ENCODE results near the gene OR2T35.

The OR2T35 gene

GRCh38 chr1:248625166-248625565, 19.9 kb downstream of the OR2T35 start:
- no peak for DNase-seq

- peak; percentile 34 for DNase-seq
Observed at GRCh38 chr1:248622570-248623001, 22.5 kb downstream of the OR2T35 start.

GRCh38 chr1:248621770-248622169, 23.3 kb downstream of the OR2T35 start:
- no peak for DNase-seq

GRCh38 chr1:248618878-248619277, 26.2 kb downstream of the OR2T35 start:
- DNase-seq, result peak; percentile 29

GRCh38 chr1:248618119-248618518, 27.0 kb downstream of the OR2T35 start:
- no peak for DNase-seq

GRCh38 chr1:248613742-248614141, 31.3 kb downstream of the OR2T35 start:
- no peak for DNase-seq

- no peak for DNase-seq
Observed at GRCh38 chr1:248611883-248612414, 33.1 kb downstream of the OR2T35 start.

- no peak for DNase-seq
Observed at GRCh38 chr1:248610301-248610700, 34.8 kb downstream of the OR2T35 start.

- no peak for DNase-seq
Observed at GRCh38 chr1:248599396-248599795, 45.7 kb downstream of the OR2T35 start.

- DNase-seq, result no peak
Observed at GRCh38 chr1:248597589-248597988, 47.5 kb downstream of the OR2T35 start, which contains the start of gene OR2T10. Gene OR2T10 (minus strand): TSS chr1:248597700. CDS start chr1:248593768, 3,932 bp downstream.

- DNase-seq, result no peak
Observed at GRCh38 chr1:248596615-248597014, 48.5 kb downstream of the OR2T35 start.

- DNase-seq, result no peak
Observed at GRCh38 chr1:248593226-248593625, 51.9 kb downstream of the OR2T35 start.

GRCh38 chr1:248592655-248593054, 52.4 kb downstream of the OR2T35 start:
- DNase-seq, result no peak

- DNase-seq, result no peak
Observed at GRCh38 chr1:248590055-248590454, 55.0 kb downstream of the OR2T35 start.

GRCh38 chr1:248589334-248589733, 55.7 kb downstream of the OR2T35 start:
- DNase-seq, result no peak

Measured in activated CD4-positive, alpha-beta T cell treated with anti-CD3 and anti-CD28 coated beads, Interleukin-2, amount 50 U/mL, for 16 hours (primary cell).